SK-N-SH (cell line): ENCODE data around the gene PRKACB.

Source experiments
- EZH2phosphoT487 ChIP-seq: fragments of 200-600 bp; sonication (generic); IDR thresholded peaks from 2 replicates; pipeline ENCODE4 v1.6.1; 2017; ENCODE audit warnings: low read depth, mixed run types, mild to moderate bottlenecking, antibody characterized with exemption, moderate library complexity, borderline replicate concordance
- GABPA ChIP-seq: IDR thresholded peaks from 2 replicates; pipeline ENCODE4 v1.4.0; 2012; ENCODE audit warnings: low read depth, mild to moderate bottlenecking
- SIN3A ChIP-seq: IDR thresholded peaks from 2 replicates; pipeline ENCODE4 v1.6.1; 2012; ENCODE audit warnings: low read depth, mild to moderate bottlenecking, low read length, moderate library complexity, borderline replicate concordance
- TF ChIP-seq, protein P1 (sequence below): fragments of 200-600 bp; sonication (generic); IDR thresholded peaks from 2 replicates; pipeline ENCODE4 v1.6.1; 2017; ENCODE audit warnings: antibody characterized with exemption, mild to moderate bottlenecking, moderate library complexity

DNA sequence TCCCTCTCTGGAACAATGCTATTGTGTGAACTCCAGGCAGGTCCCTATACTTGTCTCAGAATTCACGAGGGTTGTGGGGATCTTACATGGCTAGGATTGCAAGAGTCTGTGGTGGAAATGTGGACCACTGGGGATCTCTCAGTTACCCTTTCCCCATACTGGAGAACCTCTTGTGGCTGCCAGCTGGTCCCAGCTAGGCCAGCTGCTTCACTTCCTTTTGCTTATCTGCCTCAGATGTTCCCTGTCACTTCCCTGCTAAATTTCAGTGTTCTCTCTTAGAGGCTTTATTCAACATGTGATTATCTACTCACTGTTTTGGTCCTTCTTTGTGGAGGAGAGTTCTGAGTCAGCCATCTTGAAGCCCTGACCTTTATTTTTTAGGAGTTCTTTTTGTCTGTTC is 81.6 kb downstream of the PRKACB start:
- TF ChIP-seq, protein P1, sequence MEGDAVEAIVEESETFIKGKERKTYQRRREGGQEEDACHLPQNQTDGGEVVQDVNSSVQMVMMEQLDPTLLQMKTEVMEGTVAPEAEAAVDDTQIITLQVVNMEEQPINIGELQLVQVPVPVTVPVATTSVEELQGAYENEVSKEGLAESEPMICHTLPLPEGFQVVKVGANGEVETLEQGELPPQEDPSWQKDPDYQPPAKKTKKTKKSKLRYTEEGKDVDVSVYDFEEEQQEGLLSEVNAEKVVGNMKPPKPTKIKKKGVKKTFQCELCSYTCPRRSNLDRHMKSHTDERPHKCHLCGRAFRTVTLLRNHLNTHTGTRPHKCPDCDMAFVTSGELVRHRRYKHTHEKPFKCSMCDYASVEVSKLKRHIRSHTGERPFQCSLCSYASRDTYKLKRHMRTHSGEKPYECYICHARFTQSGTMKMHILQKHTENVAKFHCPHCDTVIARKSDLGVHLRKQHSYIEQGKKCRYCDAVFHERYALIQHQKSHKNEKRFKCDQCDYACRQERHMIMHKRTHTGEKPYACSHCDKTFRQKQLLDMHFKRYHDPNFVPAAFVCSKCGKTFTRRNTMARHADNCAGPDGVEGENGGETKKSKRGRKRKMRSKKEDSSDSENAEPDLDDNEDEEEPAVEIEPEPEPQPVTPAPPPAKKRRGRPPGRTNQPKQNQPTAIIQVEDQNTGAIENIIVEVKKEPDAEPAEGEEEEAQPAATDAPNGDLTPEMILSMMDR, result no peak
- TF ChIP-seq EZH2phosphoT487, result no peak
- no peak for TF ChIP-seq SIN3A
- TF ChIP-seq GABPA, result no peak
